ENCODE results near the gene KIF24. TPM values are rescaled to one million over a fixed set of nuclear protein-coding genes. Genes with fewer than 3 reads are reported as not detected.

The KIF24 gene, protein sequence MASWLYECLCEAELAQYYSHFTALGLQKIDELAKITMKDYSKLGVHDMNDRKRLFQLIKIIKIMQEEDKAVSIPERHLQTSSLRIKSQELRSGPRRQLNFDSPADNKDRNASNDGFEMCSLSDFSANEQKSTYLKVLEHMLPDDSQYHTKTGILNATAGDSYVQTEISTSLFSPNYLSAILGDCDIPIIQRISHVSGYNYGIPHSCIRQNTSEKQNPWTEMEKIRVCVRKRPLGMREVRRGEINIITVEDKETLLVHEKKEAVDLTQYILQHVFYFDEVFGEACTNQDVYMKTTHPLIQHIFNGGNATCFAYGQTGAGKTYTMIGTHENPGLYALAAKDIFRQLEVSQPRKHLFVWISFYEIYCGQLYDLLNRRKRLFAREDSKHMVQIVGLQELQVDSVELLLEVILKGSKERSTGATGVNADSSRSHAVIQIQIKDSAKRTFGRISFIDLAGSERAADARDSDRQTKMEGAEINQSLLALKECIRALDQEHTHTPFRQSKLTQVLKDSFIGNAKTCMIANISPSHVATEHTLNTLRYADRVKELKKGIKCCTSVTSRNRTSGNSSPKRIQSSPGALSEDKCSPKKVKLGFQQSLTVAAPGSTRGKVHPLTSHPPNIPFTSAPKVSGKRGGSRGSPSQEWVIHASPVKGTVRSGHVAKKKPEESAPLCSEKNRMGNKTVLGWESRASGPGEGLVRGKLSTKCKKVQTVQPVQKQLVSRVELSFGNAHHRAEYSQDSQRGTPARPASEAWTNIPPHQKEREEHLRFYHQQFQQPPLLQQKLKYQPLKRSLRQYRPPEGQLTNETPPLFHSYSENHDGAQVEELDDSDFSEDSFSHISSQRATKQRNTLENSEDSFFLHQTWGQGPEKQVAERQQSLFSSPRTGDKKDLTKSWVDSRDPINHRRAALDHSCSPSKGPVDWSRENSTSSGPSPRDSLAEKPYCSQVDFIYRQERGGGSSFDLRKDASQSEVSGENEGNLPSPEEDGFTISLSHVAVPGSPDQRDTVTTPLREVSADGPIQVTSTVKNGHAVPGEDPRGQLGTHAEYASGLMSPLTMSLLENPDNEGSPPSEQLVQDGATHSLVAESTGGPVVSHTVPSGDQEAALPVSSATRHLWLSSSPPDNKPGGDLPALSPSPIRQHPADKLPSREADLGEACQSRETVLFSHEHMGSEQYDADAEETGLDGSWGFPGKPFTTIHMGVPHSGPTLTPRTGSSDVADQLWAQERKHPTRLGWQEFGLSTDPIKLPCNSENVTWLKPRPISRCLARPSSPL (N-terminal part only)
- total RNA-seq = 1 to 10 TPM; 1.3 to 2.8 (median 1.8) TPM
- long read RNA-seq, donor 1 = 0 reads
- long read RNA-seq, donor 2, partial matches to known transcripts = 0 of 1 reads
- long read RNA-seq, donor 2, other reads (novel, unspliced or antisense) = 1 of 1 reads

DNA sequence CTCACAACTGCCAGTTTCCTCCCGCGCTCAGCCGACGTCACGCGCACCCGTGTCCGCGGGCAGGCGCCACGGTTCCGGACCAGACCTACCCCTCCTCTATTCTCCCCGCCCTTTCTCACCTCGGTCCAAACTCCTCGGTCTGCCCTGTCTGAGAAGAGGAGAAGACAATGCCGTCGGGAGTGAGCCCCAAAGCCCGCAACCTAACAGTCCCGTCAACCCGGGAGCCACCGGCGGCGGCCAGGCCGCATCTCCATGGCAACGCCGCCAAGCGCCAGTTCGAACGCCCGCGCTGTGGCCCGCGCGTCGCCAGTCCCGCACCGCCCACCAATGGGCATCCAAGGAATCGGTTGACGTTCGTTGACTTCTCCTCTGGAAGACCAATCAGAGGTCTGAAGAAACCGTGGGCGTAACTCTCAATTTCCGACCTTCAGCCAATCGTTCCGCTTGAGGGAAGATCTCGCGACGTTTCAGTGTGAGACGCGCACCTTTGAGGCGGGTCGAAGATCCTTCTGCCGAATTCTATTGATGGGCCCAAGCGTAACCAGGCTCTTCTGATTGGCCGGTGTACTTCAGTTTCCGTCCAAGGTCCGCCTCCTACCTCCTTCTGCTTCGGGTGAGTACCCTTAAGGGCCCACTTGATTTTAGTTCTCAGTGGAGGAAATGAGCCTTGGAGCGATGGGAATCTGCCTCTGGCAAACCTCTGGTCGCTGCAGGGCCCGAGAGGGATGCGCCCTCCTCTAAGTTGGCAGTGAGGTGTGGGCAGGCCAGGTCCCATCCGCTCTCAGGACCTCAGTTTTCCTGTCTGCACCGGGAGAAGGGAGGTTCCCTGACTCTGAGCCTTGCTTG is at the start of gene KIF24, which contains the start of gene NUDT2:
Gene KIF24, minus strand, starts transcription at position 282 of the 846 bp plus-strand sequence. CDS start 17,922 bp downstream, outside the sequence.
Gene NUDT2, plus strand, starts transcription at position 583 of the 846 bp plus-strand sequence. CDS start 9,471 bp downstream, outside the sequence.
- DNase-seq = peak; percentile 95 to 97 (median 97)
- H3K36me3 ChIP-seq (ENCODE audit: low read depth) = no peaks in the 10 kb centered on the region
- peaks cover 20% of the 10 kb centered on the region for H3K4me1 ChIP-seq (ENCODE audit: low read depth)
- H3K9me3 ChIP-seq = no peaks in the 10 kb centered on the region
- peak; percentile 96 for ATAC-seq
- H3K4me3 ChIP-seq = peak within 1 kb of the TSS; percentile 72
- intact Hi-C loops (cut with DNase I, micrococcal nuclease) = no loop called here
- TF ChIP-seq, protein P1, sequence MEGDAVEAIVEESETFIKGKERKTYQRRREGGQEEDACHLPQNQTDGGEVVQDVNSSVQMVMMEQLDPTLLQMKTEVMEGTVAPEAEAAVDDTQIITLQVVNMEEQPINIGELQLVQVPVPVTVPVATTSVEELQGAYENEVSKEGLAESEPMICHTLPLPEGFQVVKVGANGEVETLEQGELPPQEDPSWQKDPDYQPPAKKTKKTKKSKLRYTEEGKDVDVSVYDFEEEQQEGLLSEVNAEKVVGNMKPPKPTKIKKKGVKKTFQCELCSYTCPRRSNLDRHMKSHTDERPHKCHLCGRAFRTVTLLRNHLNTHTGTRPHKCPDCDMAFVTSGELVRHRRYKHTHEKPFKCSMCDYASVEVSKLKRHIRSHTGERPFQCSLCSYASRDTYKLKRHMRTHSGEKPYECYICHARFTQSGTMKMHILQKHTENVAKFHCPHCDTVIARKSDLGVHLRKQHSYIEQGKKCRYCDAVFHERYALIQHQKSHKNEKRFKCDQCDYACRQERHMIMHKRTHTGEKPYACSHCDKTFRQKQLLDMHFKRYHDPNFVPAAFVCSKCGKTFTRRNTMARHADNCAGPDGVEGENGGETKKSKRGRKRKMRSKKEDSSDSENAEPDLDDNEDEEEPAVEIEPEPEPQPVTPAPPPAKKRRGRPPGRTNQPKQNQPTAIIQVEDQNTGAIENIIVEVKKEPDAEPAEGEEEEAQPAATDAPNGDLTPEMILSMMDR (IDR thresholded peaks at IDR 0.05) = no peak

DNA sequence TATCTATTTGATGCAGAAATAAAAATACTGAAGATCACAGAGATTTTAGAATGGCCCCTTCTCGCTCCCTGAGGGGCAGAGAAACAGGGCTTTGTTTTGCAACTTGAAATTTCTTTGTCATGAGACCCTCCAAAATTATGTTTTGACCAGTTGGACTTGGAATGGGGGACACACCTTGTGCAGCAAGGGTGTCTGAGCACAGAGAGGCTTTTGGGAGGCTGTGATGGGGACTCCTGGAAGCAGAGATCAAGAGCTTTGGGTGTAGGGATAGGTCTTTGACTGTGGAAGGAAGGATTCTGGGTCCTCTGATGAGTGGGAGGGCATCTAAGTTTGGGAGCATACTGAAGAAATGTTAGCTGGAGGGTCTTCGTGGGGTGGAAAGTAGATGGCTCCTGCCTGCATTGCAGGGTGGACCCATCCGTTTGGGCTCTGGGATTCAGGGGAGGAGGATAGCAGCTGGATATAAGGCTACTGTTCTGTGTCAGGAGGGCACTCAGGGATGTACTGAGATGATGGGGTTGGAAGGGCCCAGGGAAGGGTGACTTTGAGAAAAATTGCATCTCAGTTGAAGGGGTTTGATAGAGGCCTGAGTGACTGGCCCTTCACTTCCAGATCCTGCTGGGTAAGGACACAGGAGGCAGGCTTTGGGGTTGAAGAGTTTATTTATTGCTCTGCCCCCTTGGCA is 49.5 kb upstream of the KIF24 start:
- DNase-seq (no peak), ATAC-seq (no peak)
- H3K4me3 ChIP-seq = no peak overlapping the region
- intact Hi-C loops (cut with DNase I, micrococcal nuclease) = loop anchor here (2.0 kb wide), 1 partner anchor 46 kb away; no protein-coding TSS in a partner anchor
- TF ChIP-seq, protein P1 (IDR thresholded peaks at IDR 0.05) = no peak
- H3K4me1 ChIP-seq (ENCODE audit: low read depth) = peaks cover 31% of the 10 kb centered on the region
- no peaks in the 10 kb centered on the region for H3K9me3 ChIP-seq
- H3K36me3 ChIP-seq (ENCODE audit: low read depth) = no peaks in the 10 kb centered on the region

DNA sequence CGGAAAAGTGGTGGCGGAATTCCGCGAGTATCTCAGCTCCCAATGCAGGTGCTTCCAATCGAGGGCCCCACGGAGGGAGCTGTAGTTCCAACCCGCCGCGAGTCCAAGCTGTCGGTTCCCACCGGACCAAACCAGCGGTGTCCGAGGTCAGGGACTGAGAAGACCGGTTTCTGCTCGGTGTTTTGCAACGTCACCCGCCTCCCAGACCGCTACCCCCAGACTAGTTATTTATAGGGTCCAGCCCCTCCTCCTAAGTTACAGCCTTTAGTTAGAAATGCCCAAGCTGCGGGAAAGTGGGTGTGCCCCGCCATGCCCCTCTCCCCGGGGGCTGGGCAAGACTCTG is 48.3 kb upstream of the KIF24 start:
- Histone ChIP-seq H3K4me1 (ENCODE audit: low read depth) (peaks cover 31% of the 10 kb centered on the region), H3K9me3 (no peaks in the 10 kb centered on the region), H3K4me3 (peak overlapping the region; percentile 77), H3K36me3 (ENCODE audit: low read depth) (no peaks in the 10 kb centered on the region)
- intact Hi-C loops (cut with DNase I, micrococcal nuclease) = no loop called here
- TF ChIP-seq, protein P1 (IDR thresholded peaks at IDR 0.05) = no peak
- ATAC-seq (no peak), DNase-seq (peak; percentile 62 to 83 (median 74))

DNA sequence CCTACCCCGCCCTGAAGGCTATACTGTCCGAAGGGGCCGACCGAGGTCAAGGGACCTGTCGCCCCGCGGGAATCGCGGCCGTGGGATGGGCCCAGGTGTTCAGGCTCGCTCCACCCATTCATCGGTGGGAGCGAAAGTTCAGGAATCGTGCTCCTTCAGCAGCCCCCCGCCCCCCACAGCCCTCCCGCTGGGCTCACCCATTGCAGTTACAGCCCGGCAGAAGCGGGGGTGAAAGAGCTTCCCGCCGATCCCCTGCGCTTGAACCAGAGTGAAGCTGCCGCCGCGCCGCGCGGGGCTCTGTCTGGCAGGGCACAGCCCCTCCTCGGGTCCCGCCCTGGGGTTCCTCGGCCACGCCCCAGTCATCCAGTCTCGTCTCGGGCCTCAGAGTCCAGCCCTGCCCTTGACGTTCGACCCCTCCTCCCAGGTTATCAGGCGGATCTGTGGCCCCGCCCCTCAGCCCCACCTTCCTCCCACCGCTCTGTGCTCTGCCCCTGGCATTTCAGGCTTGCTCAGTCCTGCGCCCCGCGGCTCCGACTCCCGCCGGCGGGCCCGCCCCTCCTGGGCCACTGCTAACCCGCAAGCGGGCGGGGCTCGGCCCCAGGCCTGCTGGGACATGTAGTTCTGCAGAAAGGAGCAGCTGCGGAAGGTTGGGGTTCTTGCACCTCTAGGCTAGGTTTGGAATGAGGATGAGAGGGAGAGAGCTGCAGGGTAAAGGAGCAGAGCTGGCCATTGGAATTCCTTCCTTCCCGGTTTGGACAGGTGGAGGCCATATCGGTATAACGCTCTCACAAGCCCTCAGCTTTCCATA is 47.7 kb upstream of the KIF24 start, which contains the start of gene MYORG:
Gene MYORG, minus strand, starts transcription at position 303 of the 808 bp plus-strand sequence. CDS start 3,955 bp downstream, outside the sequence.
- Histone ChIP-seq H3K36me3 (ENCODE audit: low read depth) (no peaks in the 10 kb centered on the region), H3K4me1 (ENCODE audit: low read depth) (peaks cover 31% of the 10 kb centered on the region), H3K4me3 (peak within 1 kb of the TSS; percentile 77), H3K9me3 (no peaks in the 10 kb centered on the region)
- DNase-seq (peak; percentile 99), ATAC-seq (peak; percentile 78)
- intact Hi-C loops (cut with DNase I, micrococcal nuclease) = no loop called here
- TF ChIP-seq, protein P1 (IDR thresholded peaks at IDR 0.05) = no peak
